ENCODE results near the gene FTO.

DNA sequence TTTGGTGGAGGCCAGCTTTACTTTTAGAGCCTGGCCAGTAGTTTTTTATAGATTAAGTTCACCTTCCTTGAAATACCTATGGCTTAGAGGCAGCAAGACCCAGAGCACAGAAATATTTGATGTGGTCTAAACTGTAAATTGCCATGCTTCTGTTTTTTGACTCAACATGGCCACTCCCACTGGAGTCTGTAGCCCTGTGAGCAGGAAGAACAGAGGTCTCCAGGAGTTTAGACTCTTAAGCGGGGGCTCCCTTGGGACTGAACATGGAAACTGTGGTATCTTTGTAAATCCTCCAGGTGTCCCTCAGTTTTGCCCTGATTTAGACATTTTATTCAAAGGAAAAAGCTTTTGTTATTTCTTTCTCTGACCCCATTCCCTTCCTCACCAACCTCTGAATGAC, 145.6 kb downstream of the FTO start:
- TF ChIP-seq, protein P1, sequence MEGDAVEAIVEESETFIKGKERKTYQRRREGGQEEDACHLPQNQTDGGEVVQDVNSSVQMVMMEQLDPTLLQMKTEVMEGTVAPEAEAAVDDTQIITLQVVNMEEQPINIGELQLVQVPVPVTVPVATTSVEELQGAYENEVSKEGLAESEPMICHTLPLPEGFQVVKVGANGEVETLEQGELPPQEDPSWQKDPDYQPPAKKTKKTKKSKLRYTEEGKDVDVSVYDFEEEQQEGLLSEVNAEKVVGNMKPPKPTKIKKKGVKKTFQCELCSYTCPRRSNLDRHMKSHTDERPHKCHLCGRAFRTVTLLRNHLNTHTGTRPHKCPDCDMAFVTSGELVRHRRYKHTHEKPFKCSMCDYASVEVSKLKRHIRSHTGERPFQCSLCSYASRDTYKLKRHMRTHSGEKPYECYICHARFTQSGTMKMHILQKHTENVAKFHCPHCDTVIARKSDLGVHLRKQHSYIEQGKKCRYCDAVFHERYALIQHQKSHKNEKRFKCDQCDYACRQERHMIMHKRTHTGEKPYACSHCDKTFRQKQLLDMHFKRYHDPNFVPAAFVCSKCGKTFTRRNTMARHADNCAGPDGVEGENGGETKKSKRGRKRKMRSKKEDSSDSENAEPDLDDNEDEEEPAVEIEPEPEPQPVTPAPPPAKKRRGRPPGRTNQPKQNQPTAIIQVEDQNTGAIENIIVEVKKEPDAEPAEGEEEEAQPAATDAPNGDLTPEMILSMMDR (conservative IDR thresholded peaks at IDR 0.05) = no peak
- TF ChIP-seq ZFX (IDR thresholded peaks at IDR 0.05) = no peak
